ENCODE data around the gene PHAF1. TPM values are rescaled to one million over a fixed set of nuclear protein-coding genes. Genes with fewer than 3 reads are reported as not detected.

PHAF1 gene
- total RNA-seq, 1 donor from 2014 or later: 29.1 TPM

GRCh38 chr16:67190448-67191399 lies 81.0 kb downstream of the PHAF1 start:
- Histone ChIP-seq H3K4me3 (no peak overlapping the region), H4K20me1 (ENCODE audit: low read depth) (peaks cover 33% of the 10 kb centered on the region), H3K27me3 (peaks cover 15% of the 10 kb centered on the region), H3K36me3 (no peaks in the 10 kb centered on the region), H3K4me1 (peaks cover 7% of the 10 kb centered on the region), H3K9me3 (ENCODE audit: low read depth) (no peaks in the 10 kb centered on the region), H3K27ac (no peak overlapping the region), H3K9ac (no peak overlapping the region), H3K79me2 (ENCODE audit: low read depth) (peaks cover 24% of the 10 kb centered on the region), H2AFZ (replicated peaks) (no peak overlapping the region), H3F3A (ENCODE audit: low read depth) (no peaks in the 10 kb centered on the region), H3K4me2 (no peak overlapping the region)
- no peak for TF ChIP-seq EZH2phosphoT487 (IDR thresholded peaks at IDR 0.05)
- TF ChIP-seq EZH2 (IDR thresholded peaks at IDR 0.05): no peak
- TF ChIP-seq CTCF (IDR thresholded peaks at IDR 0.05): no peak
- Mint-ChIP-seq H3K4me3 (peak overlapping the region; percentile 92), H3K4me1 (peaks cover 23% of the 10 kb centered on the region), H3K27ac (peak overlapping the region; percentile 72), H3K36me3 (peaks cover 6% of the 10 kb centered on the region), H3K27me3 (ENCODE audit: insufficient read depth, low read depth) (peaks cover 10% of the 10 kb centered on the region), H3K9me3 (no peaks in the 10 kb centered on the region)
- no peak for DNase-seq (ENCODE audit: low spot score)

- Histone ChIP-seq H4K20me1 (ENCODE audit: low read depth) (peaks cover 26% of the 10 kb centered on the region), H3K4me2 (peak overlapping the region; percentile 33), H3K27me3 (peaks cover 7% of the 10 kb centered on the region), H2AFZ (replicated peaks) (peak overlapping the region; percentile 5), H3K27ac (no peak overlapping the region), H3K36me3 (no peaks in the 10 kb centered on the region), H3F3A (ENCODE audit: low read depth) (no peaks in the 10 kb centered on the region), H3K4me3 (peak overlapping the region; percentile 82), H3K9ac (no peak overlapping the region), H3K4me1 (peaks cover 7% of the 10 kb centered on the region), H3K9me3 (ENCODE audit: low read depth) (no peaks in the 10 kb centered on the region), H3K79me2 (ENCODE audit: low read depth) (peaks cover 24% of the 10 kb centered on the region)
- TF ChIP-seq CTCF (IDR thresholded peaks at IDR 0.05) (no peak), EZH2 (IDR thresholded peaks at IDR 0.05) (no peak), EZH2phosphoT487 (IDR thresholded peaks at IDR 0.05) (no peak)
- Mint-ChIP-seq H3K36me3 (peaks cover 12% of the 10 kb centered on the region), H3K4me1 (peaks cover 22% of the 10 kb centered on the region), H3K9me3 (no peaks in the 10 kb centered on the region), H3K4me3 (peak overlapping the region; percentile 92), H3K27me3 (ENCODE audit: insufficient read depth, low read depth) (peaks cover 5% of the 10 kb centered on the region), H3K27ac (peak overlapping the region; percentile 60)
- no peak for DNase-seq (ENCODE audit: low spot score)
Measured at GRCh38 chr16:67191411-67191994, 81.8 kb downstream of the PHAF1 start.

GRCh38 chr16:67191995-67192681 lies 82.4 kb downstream of the PHAF1 start, which contains the start of gene E2F4:
Gene E2F4 (plus strand): TSS chr16:67192155. CDS start chr16:67192228, 73 bp downstream.
- Histone ChIP-seq H3K79me2 (ENCODE audit: low read depth) (peaks cover 24% of the 10 kb centered on the region), H3K9ac (peak within 1 kb of the TSS; percentile 90), H4K20me1 (ENCODE audit: low read depth) (peaks cover 27% of the 10 kb centered on the region), H3F3A (ENCODE audit: low read depth) (no peaks in the 10 kb centered on the region), H3K9me3 (ENCODE audit: low read depth) (no peaks in the 10 kb centered on the region), H3K27ac (no peak within 1 kb of the TSS), H3K27me3 (peaks cover under 1% of the 10 kb centered on the region), H3K4me3 (peak within 1 kb of the TSS; percentile 82), H2AFZ (replicated peaks) (peak within 1 kb of the TSS; percentile 5), H3K4me1 (peaks cover 7% of the 10 kb centered on the region), H3K36me3 (no peaks in the 10 kb centered on the region), H3K4me2 (peak within 1 kb of the TSS; percentile 97)
- Mint-ChIP-seq H3K9me3 (no peaks in the 10 kb centered on the region), H3K27ac (peak within 1 kb of the TSS; percentile 60), H3K4me3 (peak within 1 kb of the TSS; percentile 92), H3K27me3 (ENCODE audit: insufficient read depth, low read depth) (peaks cover 5% of the 10 kb centered on the region), H3K4me1 (peaks cover 22% of the 10 kb centered on the region), H3K36me3 (peaks cover 16% of the 10 kb centered on the region)
- DNase-seq (ENCODE audit: low spot score): peak; percentile 95
- TF ChIP-seq EZH2phosphoT487 (IDR thresholded peaks at IDR 0.05) (no peak), EZH2 (IDR thresholded peaks at IDR 0.05) (no peak), CTCF (IDR thresholded peaks at IDR 0.05) (no peak)
